Tibial nerve (tissue), 4 donors: ENCODE results near the gene RAD50. TPM values are rescaled to one million over a fixed set of nuclear protein-coding genes. Genes with fewer than 3 reads are reported as not detected.

Experiments
- DNase-seq, 2 donors: peaks; one replicate each; pipeline ENCODE4 v3.0.0-alpha.2; 2019; ENCODE audit warnings: low spot score in 2 of 2
- H3K27ac ChIP-seq, 4 donors: fragments of 200-600 bp; sonication (generic) in 3 of 4; one replicate each; pipeline ENCODE4 v1.5.1; 2017 to 2019; ENCODE audit warnings: mild to moderate bottlenecking in 1 of 4
- H3K27me3 ChIP-seq, 2 donors: fragments of 200-600 bp; sonication (generic) in 1 of 2; one replicate each; pipeline versions ENCODE4 v1.5.1 to v1.6.0; 2017 to 2019
- H3K36me3 ChIP-seq, 3 donors: fragments of 200-600 bp; sonication (generic); one replicate each; pipeline ENCODE4 v1.5.1; 2018 to 2019
- H3K4me1 ChIP-seq, 4 donors: fragments of 200-600 bp; sonication (generic) in 3 of 4; one replicate each; pipeline ENCODE4 v1.5.1; 2017 to 2019
- H3K4me3 ChIP-seq, 4 donors: fragments of 200-600 bp; sonication (generic) in 3 of 4; one replicate each; pipeline ENCODE4 v1.5.1; 2017 to 2019; ENCODE audit warnings: mild to moderate bottlenecking in 1 of 4, moderate library complexity in 1 of 4
- H3K9me3 ChIP-seq, 4 donors: fragments of 200-600 bp; sonication (generic) in 3 of 4; one replicate each; pipeline ENCODE4 v1.5.1; 2017 to 2019
- EP300 ChIP-seq, 2 donors: sonication (generic); formaldehyde crosslinking; IDR thresholded peaks; one replicate each; pipeline ENCODE4 v1.6.1; 2017; ENCODE audit warnings: antibody characterized with exemption in 2 of 2, mild to moderate bottlenecking in 1 of 2
- POLR2A ChIP-seq, 2 donors: fragments of 450-650 bp; IDR thresholded peaks; one replicate each; pipeline ENCODE4 v1.6.1; 2017; ENCODE audit warnings: antibody characterized with exemption in 2 of 2, mild to moderate bottlenecking in 2 of 2, moderate library complexity in 2 of 2
- WGBS, 2 donors: methylation state at CpG; one replicate each; pipeline ENCODE4 v1.1.5; 2018; 5-methylcytosine and 5-hydroxymethylcytosine counted together
- total RNA-seq, 4 donors: library from RNA; depleted of rRNA; stranded (reverse); fragments of >200 nt; gene quantifications; one replicate each; pipeline ENCODE4 v1.1.0, GENCODE V29; 2016
- TF ChIP-seq, protein P1 (sequence below), 5 experiments: fragments of 200-600 bp in 3 of 5; fragments of 450-650 bp in 2 of 5; sonication (generic) in 3 of 5; IDR thresholded peaks; one replicate each; pipeline ENCODE4 v1.5.1; 2016 to 2019; ENCODE audit warnings: antibody characterized with exemption in 5 of 5, mild to moderate bottlenecking in 3 of 5, moderate library complexity in 2 of 5

The RAD50 gene
- total RNA-seq, 4 donors from 2014 or later, result 36.5 to 40.5 (median 39.2) TPM

DNA sequence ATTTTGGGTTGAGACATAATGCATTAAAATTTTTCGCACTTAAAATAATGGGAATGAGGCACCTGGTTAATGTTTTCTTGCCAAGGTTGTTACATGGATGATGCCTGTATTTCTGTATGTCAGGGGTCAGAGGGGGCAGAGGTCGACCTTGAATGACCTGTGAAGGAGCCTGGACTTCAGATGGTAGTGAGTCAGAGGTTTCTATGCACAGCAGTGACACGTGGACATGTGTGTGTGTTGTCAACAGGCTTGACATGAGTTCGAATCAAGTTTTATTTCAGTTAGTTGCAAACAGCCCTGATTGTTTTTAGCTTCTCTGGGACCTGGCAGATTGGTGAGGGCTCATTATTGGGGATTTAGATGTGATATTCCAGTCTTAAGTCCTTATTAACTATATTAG, 17.1 kb upstream of the RAD50 start:
- H3K27me3 ChIP-seq, result no peaks in the 10 kb centered on the region
- WGBS, 2 donors, result 77 to 81% methylated on average over 4 of the region's 4 CpGs
- no peaks in the 10 kb centered on the region for H3K9me3 ChIP-seq
- no peak overlapping the region for H3K27ac ChIP-seq
- TF ChIP-seq, protein P1, sequence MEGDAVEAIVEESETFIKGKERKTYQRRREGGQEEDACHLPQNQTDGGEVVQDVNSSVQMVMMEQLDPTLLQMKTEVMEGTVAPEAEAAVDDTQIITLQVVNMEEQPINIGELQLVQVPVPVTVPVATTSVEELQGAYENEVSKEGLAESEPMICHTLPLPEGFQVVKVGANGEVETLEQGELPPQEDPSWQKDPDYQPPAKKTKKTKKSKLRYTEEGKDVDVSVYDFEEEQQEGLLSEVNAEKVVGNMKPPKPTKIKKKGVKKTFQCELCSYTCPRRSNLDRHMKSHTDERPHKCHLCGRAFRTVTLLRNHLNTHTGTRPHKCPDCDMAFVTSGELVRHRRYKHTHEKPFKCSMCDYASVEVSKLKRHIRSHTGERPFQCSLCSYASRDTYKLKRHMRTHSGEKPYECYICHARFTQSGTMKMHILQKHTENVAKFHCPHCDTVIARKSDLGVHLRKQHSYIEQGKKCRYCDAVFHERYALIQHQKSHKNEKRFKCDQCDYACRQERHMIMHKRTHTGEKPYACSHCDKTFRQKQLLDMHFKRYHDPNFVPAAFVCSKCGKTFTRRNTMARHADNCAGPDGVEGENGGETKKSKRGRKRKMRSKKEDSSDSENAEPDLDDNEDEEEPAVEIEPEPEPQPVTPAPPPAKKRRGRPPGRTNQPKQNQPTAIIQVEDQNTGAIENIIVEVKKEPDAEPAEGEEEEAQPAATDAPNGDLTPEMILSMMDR (IDR thresholded peaks at IDR 0.05), result no peak
- no peak for TF ChIP-seq EP300 (IDR thresholded peaks at IDR 0.05)
- TF ChIP-seq POLR2A (IDR thresholded peaks at IDR 0.05), result no peak
- no peaks in the 10 kb centered on the region for H3K36me3 ChIP-seq
- H3K4me3 ChIP-seq, result no peak overlapping the region
- H3K4me1 ChIP-seq, result no peaks in the 10 kb centered on the region
- DNase-seq, result no peak

GRCh38 chr5:132540149-132540548, 16.6 kb upstream of the RAD50 start:
- H3K36me3 ChIP-seq, result no peaks in the 10 kb centered on the region
- H3K27ac ChIP-seq, result no peak overlapping the region
- H3K9me3 ChIP-seq, result no peaks in the 10 kb centered on the region
- no peak for TF ChIP-seq POLR2A (IDR thresholded peaks at IDR 0.05)
- TF ChIP-seq, protein P1 (IDR thresholded peaks at IDR 0.05), result no peak
- no peak for TF ChIP-seq EP300 (IDR thresholded peaks at IDR 0.05)
- H3K4me1 ChIP-seq, result no peaks in the 10 kb centered on the region
- no peaks in the 10 kb centered on the region for H3K27me3 ChIP-seq
- no peak overlapping the region for H3K4me3 ChIP-seq
- DNase-seq, result no peak
- 74 to 84% methylated on average over 5 of the region's 5 CpGs for WGBS, 2 donors

- no peaks in the 10 kb centered on the region for H3K9me3 ChIP-seq
- no peak overlapping the region for H3K4me3 ChIP-seq
- no peak overlapping the region for H3K27ac ChIP-seq
- TF ChIP-seq POLR2A (IDR thresholded peaks at IDR 0.05), result no peak
- TF ChIP-seq EP300 (IDR thresholded peaks at IDR 0.05), result no peak
- TF ChIP-seq, protein P1 (IDR thresholded peaks at IDR 0.05), result no peak
- H3K36me3 ChIP-seq, result no peaks in the 10 kb centered on the region
- WGBS, 2 donors, result 92 to 93% methylated on average over 4 of the region's 4 CpGs
- no peaks in the 10 kb centered on the region for H3K4me1 ChIP-seq
- H3K27me3 ChIP-seq, result no peaks in the 10 kb centered on the region
- no peak for DNase-seq
These were observed 16.0 kb upstream of the RAD50 start for GRCh38 chr5:132540764-132541163.

- TF ChIP-seq POLR2A (IDR thresholded peaks at IDR 0.05), result no peak
- Histone ChIP-seq H3K27ac (no peak within 1 kb of the TSS), H3K4me1 (no peaks in the 10 kb centered on the region), H3K4me3 (no peak within 1 kb of the TSS), H3K9me3 (no peaks in the 10 kb centered on the region), H3K36me3 (no peaks in the 10 kb centered on the region), H3K27me3 (no peaks in the 10 kb centered on the region)
- no peak for DNase-seq
- WGBS, 2 donors, result 80 to 84% methylated on average over 7 of the region's 7 CpGs
These were observed 13.1 kb upstream of the RAD50 start, which contains the start of gene IL5 for GRCh38 chr5:132543472-132544201. IL5 (minus strand) TSS chr5:132543522; CDS start chr5:132543478, 44 bp downstream.

- no peaks in the 10 kb centered on the region for H3K9me3 ChIP-seq
- no peaks in the 10 kb centered on the region for H3K4me1 ChIP-seq
- no peaks in the 10 kb centered on the region for H3K27me3 ChIP-seq
- no peak overlapping the region for H3K4me3 ChIP-seq
- 90 to 96% methylated on average over 2 of the region's 2 CpGs for WGBS, 2 donors
- no peak for TF ChIP-seq POLR2A (IDR thresholded peaks at IDR 0.05)
- no peak for TF ChIP-seq EP300 (IDR thresholded peaks at IDR 0.05)
- TF ChIP-seq, protein P1 (IDR thresholded peaks at IDR 0.05), result no peak
- no peak for DNase-seq
- no peak overlapping the region for H3K27ac ChIP-seq
- H3K36me3 ChIP-seq, result no peaks in the 10 kb centered on the region
These were observed 10.7 kb upstream of the RAD50 start for GRCh38 chr5:132546108-132546507.
